ENCODE results near the gene VPS41.

DNA sequence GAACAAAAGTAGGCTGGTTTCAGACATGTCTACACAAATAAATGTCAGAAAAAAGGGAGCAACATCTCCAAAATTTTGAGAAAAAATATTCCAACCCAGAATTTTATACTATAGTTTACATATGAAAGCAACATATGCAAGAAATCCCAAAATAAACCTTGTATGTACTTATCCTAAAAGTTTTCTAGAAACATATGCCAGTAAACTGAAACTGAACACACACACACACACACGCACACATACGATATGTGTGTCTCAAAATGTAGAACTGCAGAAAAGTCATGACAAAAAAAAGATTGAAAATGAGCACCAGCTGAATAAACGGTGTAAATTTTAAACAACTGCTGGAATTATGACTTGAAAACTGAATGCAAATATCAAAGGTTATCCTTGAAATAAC, 81.0 kb downstream of the VPS41 start:
- TF ChIP-seq, protein P1, sequence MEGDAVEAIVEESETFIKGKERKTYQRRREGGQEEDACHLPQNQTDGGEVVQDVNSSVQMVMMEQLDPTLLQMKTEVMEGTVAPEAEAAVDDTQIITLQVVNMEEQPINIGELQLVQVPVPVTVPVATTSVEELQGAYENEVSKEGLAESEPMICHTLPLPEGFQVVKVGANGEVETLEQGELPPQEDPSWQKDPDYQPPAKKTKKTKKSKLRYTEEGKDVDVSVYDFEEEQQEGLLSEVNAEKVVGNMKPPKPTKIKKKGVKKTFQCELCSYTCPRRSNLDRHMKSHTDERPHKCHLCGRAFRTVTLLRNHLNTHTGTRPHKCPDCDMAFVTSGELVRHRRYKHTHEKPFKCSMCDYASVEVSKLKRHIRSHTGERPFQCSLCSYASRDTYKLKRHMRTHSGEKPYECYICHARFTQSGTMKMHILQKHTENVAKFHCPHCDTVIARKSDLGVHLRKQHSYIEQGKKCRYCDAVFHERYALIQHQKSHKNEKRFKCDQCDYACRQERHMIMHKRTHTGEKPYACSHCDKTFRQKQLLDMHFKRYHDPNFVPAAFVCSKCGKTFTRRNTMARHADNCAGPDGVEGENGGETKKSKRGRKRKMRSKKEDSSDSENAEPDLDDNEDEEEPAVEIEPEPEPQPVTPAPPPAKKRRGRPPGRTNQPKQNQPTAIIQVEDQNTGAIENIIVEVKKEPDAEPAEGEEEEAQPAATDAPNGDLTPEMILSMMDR (IDR thresholded peaks at IDR 0.05 in 8 of 11, conservative IDR thresholded peaks at IDR 0.05 in 3 of 11), result no peak
- TF ChIP-seq POLR2A (IDR thresholded peaks at IDR 0.05) (no peak), POLR2AphosphoS5 (IDR thresholded peaks at IDR 0.05) (no peak)
